DMS153 (cell line): Measurements from ENCODE around the gene QRSL1.
"Not testable (repeated sequence)": the region's sequence is repeated elsewhere in the genome, so short reads cannot be mapped to it uniquely, and the experiment has no call there.

Source experiments
- DNase-seq: peaks from one replicate; lab custom pipeline; 2025; lab: John Stamatoyannopoulos, UW

Gene QRSL1

GRCh38 chr6:106623039-106623438 lies 6.3 kb upstream of the QRSL1 start:
- no peak for DNase-seq

- DNase-seq: peak; percentile 5
Observed at GRCh38 chr6:106626485-106626884, 2.9 kb upstream of the QRSL1 start.

GRCh38 chr6:106627760-106628159 lies 1.6 kb upstream of the QRSL1 start:
- DNase-seq: not testable (repeated sequence)

GRCh38 chr6:106628658-106629102 lies 698 bp upstream of the QRSL1 start:
- DNase-seq: no peak

- DNase-seq: no peak
Observed at GRCh38 chr6:106629859-106630163, 433 bp downstream of the QRSL1 start.

- no peak for DNase-seq
Observed at GRCh38 chr6:106630366-106630765, 988 bp downstream of the QRSL1 start.

- no peak for DNase-seq
Observed at GRCh38 chr6:106631346-106631745, 2.0 kb downstream of the QRSL1 start.

- no peak for DNase-seq
Observed at GRCh38 chr6:106634565-106634964, 5.2 kb downstream of the QRSL1 start.

GRCh38 chr6:106637051-106637716 lies 7.8 kb downstream of the QRSL1 start:
- no peak for DNase-seq

- DNase-seq: no peak
Observed at GRCh38 chr6:106637717-106638341, 8.5 kb downstream of the QRSL1 start.

GRCh38 chr6:106639812-106640211 lies 10.4 kb downstream of the QRSL1 start:
- DNase-seq: no peak

- DNase-seq: no peak
Observed at GRCh38 chr6:106642476-106642875, 13.1 kb downstream of the QRSL1 start.

GRCh38 chr6:106643061-106643460 lies 13.7 kb downstream of the QRSL1 start:
- DNase-seq: no peak

- DNase-seq: no peak
Observed at GRCh38 chr6:106648651-106649308, 19.4 kb downstream of the QRSL1 start.

GRCh38 chr6:106658469-106658868 lies 29.1 kb downstream of the QRSL1 start:
- no peak for DNase-seq

- no peak for DNase-seq
Observed at GRCh38 chr6:106659859-106660258, 30.5 kb downstream of the QRSL1 start.

GRCh38 chr6:106662458-106662857 lies 33.1 kb downstream of the QRSL1 start:
- no peak for DNase-seq

GRCh38 chr6:106666282-106667021 lies 37.1 kb downstream of the QRSL1 start:
- DNase-seq: no peak

- DNase-seq: no peak
Observed at GRCh38 chr6:106667022-106667402, 37.6 kb downstream of the QRSL1 start.

- no peak for DNase-seq
Observed at GRCh38 chr6:106670236-106670635, 40.9 kb downstream of the QRSL1 start.

GRCh38 chr6:106671651-106672050 lies 42.3 kb downstream of the QRSL1 start:
- DNase-seq: no peak

- no peak for DNase-seq
Observed at GRCh38 chr6:106674541-106675229, 45.3 kb downstream of the QRSL1 start.
